ENCODE measurements around the gene HOXD13. TPM values are rescaled to one million over a fixed set of nuclear protein-coding genes. Genes with fewer than 3 reads are reported as not detected.

The HOXD13 gene
- total RNA-seq, 1 experiment from 2014 or later, result 32.7 TPM

DNA sequence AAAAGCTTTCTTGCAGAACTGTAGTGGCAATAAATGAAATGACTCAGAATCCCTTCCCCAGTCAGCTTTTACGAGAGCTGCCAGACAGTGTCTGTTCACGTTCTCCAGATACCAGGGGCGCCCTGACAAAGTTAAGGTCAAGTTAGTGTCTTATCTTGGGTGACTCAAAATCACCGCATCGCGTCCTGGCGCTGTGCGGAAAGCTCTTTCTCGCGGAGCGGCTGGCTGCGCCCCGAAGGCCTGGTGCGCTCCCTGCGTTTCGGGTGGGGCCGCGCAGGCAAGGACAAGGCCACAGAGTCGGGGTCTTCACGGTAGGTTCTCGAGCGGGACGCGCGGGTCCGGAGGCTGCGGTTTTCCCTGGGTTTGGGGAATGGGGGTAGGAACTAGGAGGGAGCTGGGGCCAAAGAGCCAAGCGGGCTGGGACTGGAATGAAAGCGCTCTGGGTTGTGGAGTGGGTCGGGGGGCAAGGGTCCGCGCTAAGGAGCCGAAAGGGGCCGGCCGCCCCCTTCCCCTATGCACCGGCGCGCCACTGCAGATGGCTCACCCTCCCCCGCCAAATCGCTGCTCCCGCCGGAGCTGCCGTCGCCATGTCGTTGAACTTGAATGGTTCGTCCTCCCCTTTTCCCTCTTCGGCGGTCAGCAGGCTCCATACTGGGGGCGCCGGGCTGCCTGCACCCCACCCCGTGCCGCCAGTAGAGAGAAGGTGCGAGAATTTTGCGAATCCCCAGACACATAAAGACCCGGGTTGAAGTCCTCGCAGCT is 12.0 kb downstream of the HOXD13 start:
- intact Hi-C loops (cut with micrococcal nuclease; ENCODE audit: unreplicated experiment), result no loop called here
- DNase-seq (ENCODE audit: low spot score), result peak; percentile 84
- ChIA-PET CTCF (interaction anchor here (0.6 to 1.0 kb wide), 5 partner anchors 7 to 987 kb away, joined by 3 to 8 read pairs (median 4); no protein-coding TSS in a partner anchor), POLR2A (ENCODE audit: low non-redundant PET) (interaction anchor here (0.5 to 1.0 kb wide), 2 partner anchors 552 to 1142 kb away, joined by 3 to 17 read pairs; no protein-coding TSS in a partner anchor)
- H3K36me3 ChIP-seq (ENCODE audit: insufficient read depth, low read length, poor library complexity, severe bottlenecking), result peaks cover 7% of the 10 kb centered on the region
- no peaks in the 10 kb centered on the region for H3K27me3 ChIP-seq (replicated peaks; ENCODE audit: insufficient read depth, low read depth, low read length, poor library complexity)
- no peak for TF ChIP-seq EZH2 (IDR thresholded peaks at IDR 0.05; ENCODE audit: borderline replicate concordance, low read depth, low read length, poor library complexity, severe bottlenecking)
- TF ChIP-seq CTCF (conservative IDR thresholded peaks at IDR 0.05; ENCODE audit: low read depth, low read length), result peak; percentile 23; the same call in 1 of the 2 replicates
- H3K9me3 ChIP-seq (ENCODE audit: low read depth, low read length, poor library complexity, severe bottlenecking), result no peaks in the 10 kb centered on the region
- peak overlapping the region; percentile 94 for H3K27ac ChIP-seq (ENCODE audit: low read depth, low read length, poor library complexity, severe bottlenecking)
- no TSS peak for BruUV-seq (replicated peaks)
- H3K4me1 ChIP-seq (ENCODE audit: insufficient read depth, low read length, poor library complexity, severe bottlenecking), result peaks cover 29% of the 10 kb centered on the region
- peak overlapping the region; percentile 73 for H3K4me3 ChIP-seq (ENCODE audit: low read depth, low read length, poor library complexity, severe bottlenecking)

GRCh38 chr2:176105078-176105729 is 12.7 kb downstream of the HOXD13 start:
- ChIA-PET POLR2A (ENCODE audit: low non-redundant PET) (interaction anchor here (0.5 to 1.0 kb wide), 2 partner anchors 551 to 1141 kb away, joined by 3 to 17 read pairs; no protein-coding TSS in a partner anchor), CTCF (interaction anchor here (0.6 to 1.0 kb wide), 2 partner anchors 8 to 547 kb away, joined by 3 to 4 read pairs; no protein-coding TSS in a partner anchor)
- H3K27me3 ChIP-seq (replicated peaks; ENCODE audit: insufficient read depth, low read depth, low read length, poor library complexity), result no peaks in the 10 kb centered on the region
- H3K27ac ChIP-seq (ENCODE audit: low read depth, low read length, poor library complexity, severe bottlenecking), result peak overlapping the region; percentile 94
- peak overlapping the region; percentile 73 for H3K4me3 ChIP-seq (ENCODE audit: low read depth, low read length, poor library complexity, severe bottlenecking)
- TF ChIP-seq EZH2 (IDR thresholded peaks at IDR 0.05; ENCODE audit: borderline replicate concordance, low read depth, low read length, poor library complexity, severe bottlenecking), result no peak
- TF ChIP-seq CTCF (conservative IDR thresholded peaks at IDR 0.05; ENCODE audit: low read depth, low read length), result no peak
- H3K4me1 ChIP-seq (ENCODE audit: insufficient read depth, low read length, poor library complexity, severe bottlenecking), result peaks cover 29% of the 10 kb centered on the region
- BruUV-seq (replicated peaks), result no TSS peak
- no peaks in the 10 kb centered on the region for H3K9me3 ChIP-seq (ENCODE audit: low read depth, low read length, poor library complexity, severe bottlenecking)
- intact Hi-C loops (cut with micrococcal nuclease; ENCODE audit: unreplicated experiment), result no loop called here
- peaks cover 15% of the 10 kb centered on the region for H3K36me3 ChIP-seq (ENCODE audit: insufficient read depth, low read length, poor library complexity, severe bottlenecking)
- DNase-seq (ENCODE audit: low spot score), result peak; percentile 86

DNA sequence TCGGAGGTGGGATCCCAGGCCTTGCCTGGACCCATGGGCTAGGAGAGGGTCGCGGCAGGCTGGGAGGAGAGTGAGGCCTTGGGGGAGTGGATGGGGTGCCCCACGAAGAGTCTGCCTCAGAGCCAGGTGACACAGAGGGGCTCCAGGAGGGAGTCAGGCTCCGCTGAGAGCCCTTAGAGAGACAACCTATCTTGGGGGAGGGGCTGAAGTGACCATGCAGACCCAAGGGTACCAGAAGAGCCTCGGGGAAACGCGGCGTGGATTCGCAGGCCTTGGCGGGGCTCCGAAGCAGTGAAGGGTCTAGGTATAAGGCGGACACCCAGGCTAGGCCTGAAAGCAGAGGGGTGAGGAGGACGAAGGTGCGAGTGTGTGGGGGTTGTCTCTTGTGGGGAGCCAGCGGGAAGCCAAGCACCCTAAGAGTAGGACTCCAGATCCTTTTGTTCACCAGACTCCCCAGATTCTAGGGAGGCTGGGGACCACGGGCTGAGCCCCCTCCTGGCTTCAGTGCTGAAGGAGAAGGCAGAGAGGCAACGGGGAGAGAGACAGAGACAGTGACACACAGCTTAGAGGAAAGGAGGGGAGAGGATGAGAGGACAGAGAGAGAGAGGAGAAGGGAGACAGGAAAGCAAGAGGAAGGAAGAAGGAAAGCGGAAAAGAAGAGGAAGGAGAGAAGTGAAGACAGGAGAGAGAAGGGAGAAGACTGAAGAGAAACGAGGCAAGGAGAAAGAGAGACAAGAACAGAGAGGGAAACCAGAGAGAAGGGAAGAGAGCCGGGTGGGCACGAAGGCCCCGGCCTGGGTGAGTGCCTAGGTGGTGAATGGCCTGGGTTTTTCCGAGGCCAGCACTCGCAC is 13.4 kb downstream of the HOXD13 start:
- TF ChIP-seq EZH2 (IDR thresholded peaks at IDR 0.05; ENCODE audit: borderline replicate concordance, low read depth, low read length, poor library complexity, severe bottlenecking), result no peak
- no peak for TF ChIP-seq CTCF (conservative IDR thresholded peaks at IDR 0.05; ENCODE audit: low read depth, low read length)
- intact Hi-C loops (cut with micrococcal nuclease; ENCODE audit: unreplicated experiment), result no loop called here
- peak; percentile 59 for DNase-seq (ENCODE audit: low spot score)
- peak overlapping the region; percentile 94 for H3K27ac ChIP-seq (ENCODE audit: low read depth, low read length, poor library complexity, severe bottlenecking)
- H3K27me3 ChIP-seq (replicated peaks; ENCODE audit: insufficient read depth, low read depth, low read length, poor library complexity), result no peaks in the 10 kb centered on the region
- CTCF ChIA-PET, result interaction anchor here (0.7 kb wide), 1 partner anchor 21 kb away, joined by 3 read pairs; no protein-coding TSS in a partner anchor
- H3K4me3 ChIP-seq (ENCODE audit: low read depth, low read length, poor library complexity, severe bottlenecking), result peak overlapping the region; percentile 73
- POLR2A ChIA-PET (ENCODE audit: low non-redundant PET), result interaction anchor here (0.7 to 0.9 kb wide), 2 partner anchors 8 to 9 kb away, joined by 3 to 5 read pairs; no protein-coding TSS in a partner anchor
- peaks cover 22% of the 10 kb centered on the region for H3K36me3 ChIP-seq (ENCODE audit: insufficient read depth, low read length, poor library complexity, severe bottlenecking)
- peaks cover 26% of the 10 kb centered on the region for H3K4me1 ChIP-seq (ENCODE audit: insufficient read depth, low read length, poor library complexity, severe bottlenecking)
- H3K9me3 ChIP-seq (ENCODE audit: low read depth, low read length, poor library complexity, severe bottlenecking), result no peaks in the 10 kb centered on the region
- BruUV-seq (replicated peaks), result no TSS peak
